Measurements from ENCODE around the gene RBPJL. TPM values are rescaled to one million over a fixed set of nuclear protein-coding genes. Genes with fewer than 3 reads are reported as not detected.

The RBPJL gene
- total and polyA plus RNA-seq, 2 of the 13 experiments (the other 11 are each of a cell fraction or from before 2014, with no cell fraction given) = not detected

DNA sequence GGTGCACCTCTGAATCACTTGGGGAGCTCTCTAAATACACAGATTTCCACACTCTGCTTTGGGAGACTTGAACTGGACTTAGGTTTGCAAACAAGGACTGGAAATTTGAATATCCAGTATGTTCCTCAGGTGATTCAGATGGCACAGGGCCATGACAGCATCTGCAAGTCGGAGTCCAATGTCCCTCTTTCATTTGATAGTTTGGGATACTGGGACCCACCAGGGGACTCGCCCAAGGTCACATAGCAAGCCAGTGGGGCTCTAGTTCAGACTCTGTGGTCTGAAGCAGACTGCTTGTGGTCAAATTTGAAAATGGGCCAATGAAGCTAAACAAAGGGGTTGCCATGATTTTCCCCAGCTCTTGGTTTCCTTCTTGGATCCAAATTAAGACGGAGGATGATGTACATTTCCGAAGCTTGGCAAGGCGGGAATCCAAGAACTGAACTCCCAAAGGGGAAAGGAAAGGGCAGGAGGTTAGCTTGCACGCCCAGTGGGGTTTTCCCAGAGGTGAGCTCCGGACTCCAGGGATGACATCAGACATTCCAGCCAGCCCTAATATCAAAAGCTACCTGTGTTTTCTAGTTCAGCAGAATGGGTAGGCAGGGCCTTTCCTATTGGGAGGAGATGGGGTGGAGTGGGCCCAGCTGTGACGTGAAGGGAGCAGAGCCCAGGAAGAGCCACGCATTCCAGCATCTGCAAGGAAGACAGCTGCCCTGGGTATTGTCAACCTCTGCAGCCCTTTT lies 52.9 kb downstream of the RBPJL start (continued):
- TF ChIP-seq, protein P1, sequence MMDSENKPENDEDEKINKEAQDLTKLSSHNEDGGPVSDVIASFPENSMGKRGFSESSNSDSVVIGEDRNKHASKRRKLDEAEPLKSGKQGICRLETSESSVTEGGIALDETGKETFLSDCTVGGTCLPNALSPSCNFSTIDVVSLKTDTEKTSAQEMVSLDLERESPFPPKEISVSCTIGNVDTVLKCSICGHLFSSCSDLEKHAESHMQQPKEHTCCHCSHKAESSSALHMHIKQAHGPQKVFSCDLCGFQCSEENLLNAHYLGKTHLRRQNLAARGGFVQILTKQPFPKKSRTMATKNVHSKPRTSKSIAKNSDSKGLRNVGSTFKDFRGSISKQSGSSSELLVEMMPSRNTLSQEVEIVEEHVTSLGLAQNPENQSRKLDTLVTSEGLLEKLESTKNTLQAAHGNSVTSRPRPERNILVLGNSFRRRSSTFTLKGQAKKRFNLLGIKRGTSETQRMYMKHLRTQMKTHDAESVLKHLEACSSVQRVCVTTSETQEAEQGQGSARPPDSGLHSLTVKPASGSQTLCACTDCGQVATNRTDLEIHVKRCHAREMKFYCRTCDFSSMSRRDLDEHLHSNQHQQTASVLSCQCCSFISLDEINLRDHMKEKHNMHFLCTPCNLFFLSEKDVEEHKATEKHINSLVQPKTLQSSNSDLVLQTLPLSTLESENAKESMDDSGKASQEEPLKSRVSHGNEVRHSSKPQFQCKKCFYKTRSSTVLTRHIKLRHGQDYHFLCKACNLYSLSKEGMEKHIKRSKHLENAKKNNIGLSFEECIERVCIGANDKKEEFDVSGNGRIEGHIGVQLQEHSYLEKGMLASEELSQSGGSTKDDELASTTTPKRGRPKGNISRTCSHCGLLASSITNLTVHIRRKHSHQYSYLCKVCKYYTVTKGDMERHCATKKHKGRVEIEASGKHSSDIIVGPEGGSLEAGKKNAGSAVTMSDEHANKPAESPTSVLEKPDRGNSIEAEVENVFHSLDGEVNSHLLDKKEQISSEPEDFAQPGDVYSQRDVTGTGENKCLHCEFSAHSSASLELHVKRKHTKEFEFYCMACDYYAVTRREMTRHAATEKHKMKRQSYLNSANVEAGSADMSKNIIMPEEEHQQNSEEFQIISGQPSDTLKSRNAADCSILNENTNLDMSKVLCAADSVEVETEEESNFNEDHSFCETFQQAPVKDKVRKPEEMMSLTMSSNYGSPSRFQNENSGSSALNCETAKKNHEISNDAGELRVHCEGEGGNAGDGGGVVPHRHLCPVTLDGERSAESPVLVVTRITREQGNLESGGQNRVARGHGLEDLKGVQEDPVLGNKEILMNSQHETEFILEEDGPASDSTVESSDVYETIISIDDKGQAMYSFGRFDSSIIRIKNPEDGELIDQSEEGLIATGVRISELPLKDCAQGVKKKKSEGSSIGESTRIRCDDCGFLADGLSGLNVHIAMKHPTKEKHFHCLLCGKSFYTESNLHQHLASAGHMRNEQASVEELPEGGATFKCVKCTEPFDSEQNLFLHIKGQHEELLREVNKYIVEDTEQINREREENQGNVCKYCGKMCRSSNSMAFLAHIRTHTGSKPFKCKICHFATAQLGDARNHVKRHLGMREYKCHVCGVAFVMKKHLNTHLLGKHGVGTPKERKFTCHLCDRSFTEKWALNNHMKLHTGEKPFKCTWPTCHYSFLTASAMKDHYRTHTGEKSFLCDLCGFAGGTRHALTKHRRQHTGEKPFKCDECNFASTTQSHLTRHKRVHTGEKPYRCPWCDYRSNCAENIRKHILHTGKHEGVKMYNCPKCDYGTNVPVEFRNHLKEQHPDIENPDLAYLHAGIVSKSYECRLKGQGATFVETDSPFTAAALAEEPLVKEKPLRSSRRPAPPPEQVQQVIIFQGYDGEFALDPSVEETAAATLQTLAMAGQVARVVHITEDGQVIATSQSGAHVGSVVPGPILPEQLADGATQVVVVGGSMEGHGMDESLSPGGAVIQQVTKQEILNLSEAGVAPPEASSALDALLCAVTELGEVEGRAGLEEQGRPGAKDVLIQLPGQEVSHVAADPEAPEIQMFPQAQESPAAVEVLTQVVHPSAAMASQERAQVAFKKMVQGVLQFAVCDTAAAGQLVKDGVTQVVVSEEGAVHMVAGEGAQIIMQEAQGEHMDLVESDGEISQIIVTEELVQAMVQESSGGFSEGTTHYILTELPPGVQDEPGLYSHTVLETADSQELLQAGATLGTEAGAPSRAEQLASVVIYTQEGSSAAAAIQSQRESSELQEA (CRISPR knock-in tag; IDR thresholded peaks at IDR 0.05; ENCODE audit: not compliant biosample characterization) = no peak
- TF ChIP-seq, protein P2, sequence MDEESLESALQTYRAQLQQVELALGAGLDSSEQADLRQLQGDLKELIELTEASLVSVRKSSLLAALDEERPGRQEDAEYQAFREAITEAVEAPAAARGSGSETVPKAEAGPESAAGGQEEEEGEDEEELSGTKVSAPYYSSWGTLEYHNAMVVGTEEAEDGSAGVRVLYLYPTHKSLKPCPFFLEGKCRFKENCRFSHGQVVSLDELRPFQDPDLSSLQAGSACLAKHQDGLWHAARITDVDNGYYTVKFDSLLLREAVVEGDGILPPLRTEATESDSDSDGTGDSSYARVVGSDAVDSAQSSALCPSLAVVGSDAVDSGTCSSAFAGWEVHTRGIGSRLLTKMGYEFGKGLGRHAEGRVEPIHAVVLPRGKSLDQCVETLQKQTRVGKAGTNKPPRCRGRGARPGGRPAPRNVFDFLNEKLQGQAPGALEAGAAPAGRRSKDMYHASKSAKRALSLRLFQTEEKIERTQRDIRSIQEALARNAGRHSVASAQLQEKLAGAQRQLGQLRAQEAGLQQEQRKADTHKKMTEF (CRISPR knock-in tag; IDR thresholded peaks at IDR 0.05) = peak; percentile 3
- TF ChIP-seq, protein P3, sequence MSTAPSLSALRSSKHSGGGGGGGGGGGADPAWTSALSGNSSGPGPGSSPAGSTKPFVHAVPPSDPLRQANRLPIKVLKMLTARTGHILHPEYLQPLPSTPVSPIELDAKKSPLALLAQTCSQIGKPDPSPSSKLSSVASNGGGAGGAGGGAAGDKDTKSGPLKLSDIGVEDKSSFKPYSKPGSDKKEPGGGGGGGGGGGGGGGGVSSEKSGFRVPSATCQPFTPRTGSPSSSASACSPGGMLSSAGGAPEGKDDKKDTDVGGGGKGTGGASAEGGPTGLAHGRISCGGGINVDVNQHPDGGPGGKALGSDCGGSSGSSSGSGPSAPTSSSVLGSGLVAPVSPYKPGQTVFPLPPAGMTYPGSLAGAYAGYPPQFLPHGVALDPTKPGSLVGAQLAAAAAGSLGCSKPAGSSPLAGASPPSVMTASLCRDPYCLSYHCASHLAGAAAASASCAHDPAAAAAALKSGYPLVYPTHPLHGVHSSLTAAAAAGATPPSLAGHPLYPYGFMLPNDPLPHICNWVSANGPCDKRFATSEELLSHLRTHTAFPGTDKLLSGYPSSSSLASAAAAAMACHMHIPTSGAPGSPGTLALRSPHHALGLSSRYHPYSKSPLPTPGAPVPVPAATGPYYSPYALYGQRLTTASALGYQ (CRISPR knock-in tag; IDR thresholded peaks at IDR 0.05) = no peak
- TF ChIP-seq RORA (CRISPR knock-in tag; IDR thresholded peaks at IDR 0.05) = no peak; the same call in 1 of the 2 replicates
- TF ChIP-seq ZBTB7B (CRISPR knock-in tag; IDR thresholded peaks at IDR 0.05) = peak; percentile 1; the same call in 1 of the 2 replicates
- no peak for TF ChIP-seq FOXA1 (IDR thresholded peaks at IDR 0.05)
- TF ChIP-seq FOXA1 (CRISPR knock-in tag; IDR thresholded peaks at IDR 0.05) = no peak
- TF ChIP-seq, protein P4, sequence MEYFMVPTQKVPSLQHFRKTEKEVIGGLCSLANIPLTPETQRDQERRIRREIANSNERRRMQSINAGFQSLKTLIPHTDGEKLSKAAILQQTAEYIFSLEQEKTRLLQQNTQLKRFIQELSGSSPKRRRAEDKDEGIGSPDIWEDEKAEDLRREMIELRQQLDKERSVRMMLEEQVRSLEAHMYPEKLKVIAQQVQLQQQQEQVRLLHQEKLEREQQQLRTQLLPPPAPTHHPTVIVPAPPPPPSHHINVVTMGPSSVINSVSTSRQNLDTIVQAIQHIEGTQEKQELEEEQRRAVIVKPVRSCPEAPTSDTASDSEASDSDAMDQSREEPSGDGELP (IDR thresholded peaks at IDR 0.05; ENCODE audit: borderline replicate concordance, low read depth) = peak; percentile 59; the same call in 1 of the 2 replicates
- no peak for TF ChIP-seq RBM39 (IDR thresholded peaks at IDR 0.05; ENCODE audit: low read depth, low read length, poor library complexity, severe bottlenecking)
- TF ChIP-seq, protein P5, sequence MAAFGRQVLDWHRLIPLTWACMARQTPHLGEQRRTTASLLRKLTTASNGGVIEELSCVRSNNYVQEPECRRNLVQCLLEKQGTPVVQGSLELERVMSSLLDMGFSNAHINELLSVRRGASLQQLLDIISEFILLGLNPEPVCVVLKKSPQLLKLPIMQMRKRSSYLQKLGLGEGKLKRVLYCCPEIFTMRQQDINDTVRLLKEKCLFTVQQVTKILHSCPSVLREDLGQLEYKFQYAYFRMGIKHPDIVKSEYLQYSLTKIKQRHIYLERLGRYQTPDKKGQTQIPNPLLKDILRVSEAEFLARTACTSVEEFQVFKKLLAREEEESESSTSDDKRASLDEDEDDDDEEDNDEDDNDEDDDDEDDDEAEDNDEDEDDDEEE (CRISPR knock-in tag; IDR thresholded peaks at IDR 0.05) = no peak
- no peak for TF ChIP-seq ZFP1 (CRISPR knock-in tag; IDR thresholded peaks at IDR 0.05)
- TF ChIP-seq HNF4G (IDR thresholded peaks at IDR 0.05; ENCODE audit: borderline replicate concordance, low read depth, low read length) = peak; percentile 67; the same call in 1 of the 2 replicates
- TF ChIP-seq HNF4G (CRISPR knock-in tag; IDR thresholded peaks at IDR 0.05; ENCODE audit: borderline replicate concordance, low read depth) = no peak
- TF ChIP-seq NRL (CRISPR knock-in tag; IDR thresholded peaks at IDR 0.05; ENCODE audit: borderline replicate concordance) = no peak
- no peak for TF ChIP-seq ZNF737 (CRISPR knock-in tag; IDR thresholded peaks at IDR 0.05; ENCODE audit: borderline replicate concordance)
- TF ChIP-seq POLR2G (IDR thresholded peaks at IDR 0.05; ENCODE audit: low read depth, low read length) = no peak

All from HepG2 (cell line).